GM10847 (cell line): ENCODE results near the gene USP6NL.

Experiments used
- POLR2A ChIP-seq: IDR thresholded peaks from 2 replicates; pipeline ENCODE4 v1.6.1; 2011; ENCODE audit not compliant: insufficient read length; ENCODE audit errors: extremely low read depth

USP6NL gene

GRCh38 chr10:11631291-11631690 lies 19.8 kb upstream of the USP6NL start:
- no peak for TF ChIP-seq POLR2A

DNA sequence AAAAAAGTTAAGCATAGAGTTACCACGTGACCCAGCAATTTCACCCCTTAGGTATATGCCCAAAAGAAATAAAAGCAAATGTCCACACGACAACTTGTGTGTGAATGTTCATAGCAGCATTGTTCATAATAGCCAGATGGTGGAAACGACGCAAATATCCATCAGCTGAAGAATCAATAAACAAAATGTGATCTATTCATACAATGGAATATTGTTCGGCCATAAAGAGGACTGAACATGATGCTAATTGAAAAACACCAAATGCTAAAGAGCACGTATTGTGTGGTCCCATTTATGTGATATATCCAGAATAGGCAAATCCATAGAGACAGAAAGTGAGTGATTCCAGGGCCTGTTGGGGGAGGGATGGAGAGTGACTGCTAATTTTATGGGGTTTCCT lies 18.3 kb upstream of the USP6NL start:
- no peak for TF ChIP-seq POLR2A

DNA sequence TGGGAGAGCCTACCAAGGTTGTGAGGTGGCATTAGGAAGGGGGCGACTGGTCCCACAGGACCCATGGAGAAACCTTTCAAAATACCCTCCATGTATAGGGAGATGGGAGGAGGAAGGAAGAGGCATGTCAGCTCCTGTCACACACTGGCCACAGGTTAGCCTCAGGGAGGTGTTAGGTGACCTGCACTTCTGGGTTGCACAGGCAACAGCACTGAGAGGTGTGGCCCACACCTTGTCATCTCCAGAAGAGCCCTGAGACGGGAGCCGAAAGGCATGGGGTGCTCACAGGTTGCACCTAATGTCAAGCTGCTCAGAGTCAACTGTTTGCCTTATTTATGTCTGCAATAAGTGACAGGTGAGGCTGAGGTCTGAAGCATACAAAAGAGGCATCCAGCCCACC lies 14.6 kb upstream of the USP6NL start:
- no peak for TF ChIP-seq POLR2A

- TF ChIP-seq POLR2A, result no peak
Observed at GRCh38 chr10:11625019-11625735, 13.7 kb upstream of the USP6NL start.

DNA sequence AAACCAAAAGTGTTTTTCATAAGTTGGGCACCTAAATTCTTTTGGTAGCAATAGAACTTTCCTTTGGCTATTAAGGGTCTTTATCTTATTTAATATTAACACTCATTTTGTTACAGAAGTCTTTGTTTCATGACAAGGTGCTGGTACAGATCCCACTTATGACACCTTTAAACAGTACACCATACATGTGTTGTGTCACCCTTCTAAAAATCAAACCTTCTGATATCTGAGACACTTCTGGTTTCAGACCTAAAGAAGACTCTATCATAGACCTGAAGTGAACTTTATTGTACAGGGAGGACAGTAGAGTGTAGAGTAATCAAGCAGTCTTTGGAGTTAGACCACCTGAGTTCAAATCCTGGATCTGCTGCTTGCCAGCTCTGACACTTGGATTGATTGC lies 5.8 kb upstream of the USP6NL start:
- no peak for TF ChIP-seq POLR2A

DNA sequence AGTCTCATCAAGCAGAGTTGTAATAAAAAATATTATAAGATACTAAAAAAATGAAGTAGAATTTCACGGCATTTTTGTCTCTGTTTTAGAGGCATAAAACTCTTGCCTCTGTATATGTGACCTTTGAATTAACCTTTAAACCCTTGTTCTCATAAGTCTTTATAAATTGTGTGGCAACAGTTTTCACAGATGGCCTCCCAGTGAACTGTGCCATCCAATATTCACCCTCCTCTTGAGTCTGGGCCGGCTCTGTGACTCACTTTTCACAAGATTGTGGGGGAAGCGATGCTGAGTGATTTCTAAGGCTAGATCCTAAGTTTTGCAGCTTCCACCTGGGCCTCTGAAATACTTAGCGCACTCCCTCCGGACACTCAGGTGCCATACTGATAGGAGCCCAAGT lies 4.6 kb upstream of the USP6NL start:
- TF ChIP-seq POLR2A, result no peak

DNA sequence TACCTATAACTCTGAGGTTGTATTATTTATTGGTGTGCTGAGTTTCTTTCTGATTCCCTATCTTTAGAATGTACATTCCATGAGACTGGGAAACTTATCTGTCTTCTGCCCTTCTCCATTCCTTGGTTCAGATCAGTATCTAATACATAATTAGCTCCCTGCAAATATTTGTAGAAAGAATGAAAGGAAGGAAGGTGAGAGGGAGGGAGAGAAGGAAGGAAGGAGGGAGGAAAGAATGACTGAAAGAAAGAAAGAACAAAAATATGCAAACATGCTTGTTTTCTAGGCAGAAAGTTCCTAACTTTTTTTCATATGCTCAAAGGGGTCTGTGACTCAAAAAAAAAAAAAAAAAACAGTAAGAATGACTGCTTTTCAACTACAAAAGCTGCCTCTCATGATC lies 3.9 kb upstream of the USP6NL start:
- no peak for TF ChIP-seq POLR2A

GRCh38 chr10:11612021-11613001 lies 861 bp upstream of the USP6NL start:
- TF ChIP-seq POLR2A, result no peak

- TF ChIP-seq POLR2A, result no peak
Observed at GRCh38 chr10:11610826-11611247, 613 bp downstream of the USP6NL start.

DNA sequence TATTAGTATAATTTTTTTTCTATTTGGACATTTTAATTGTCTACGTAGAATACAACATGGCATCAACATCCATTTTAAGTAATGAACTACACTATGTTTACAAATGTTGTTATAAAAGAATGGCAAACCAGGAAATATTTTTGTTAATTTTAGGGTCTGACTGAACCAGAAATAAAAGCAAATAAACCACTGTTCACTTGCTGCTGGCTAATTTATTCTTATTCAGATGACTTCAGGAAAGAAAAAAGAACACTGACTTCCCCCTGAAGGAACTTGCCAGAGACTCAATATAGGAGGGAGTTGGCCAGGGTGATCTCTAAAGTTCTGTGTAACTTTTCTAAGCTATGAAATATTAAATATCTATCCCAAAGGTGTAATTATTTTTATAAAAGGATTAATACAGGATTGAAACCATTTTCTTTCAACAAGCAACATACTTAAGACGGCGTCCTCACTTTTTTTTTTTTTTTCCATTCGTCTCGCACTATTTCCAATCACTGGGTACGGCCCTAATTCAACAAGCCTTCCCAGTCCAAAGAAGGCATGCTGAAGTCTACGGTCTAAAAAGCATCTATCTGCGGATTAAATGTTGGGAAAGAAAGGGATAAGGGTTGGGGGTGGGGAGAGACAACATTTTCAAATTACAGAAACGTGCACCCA lies 1.2 kb downstream of the USP6NL start:
- no peak for TF ChIP-seq POLR2A

- TF ChIP-seq POLR2A, result no peak
Observed at GRCh38 chr10:11609492-11610093, 1.9 kb downstream of the USP6NL start.

- TF ChIP-seq POLR2A, result no peak
Observed at GRCh38 chr10:11609052-11609451, 2.4 kb downstream of the USP6NL start.

DNA sequence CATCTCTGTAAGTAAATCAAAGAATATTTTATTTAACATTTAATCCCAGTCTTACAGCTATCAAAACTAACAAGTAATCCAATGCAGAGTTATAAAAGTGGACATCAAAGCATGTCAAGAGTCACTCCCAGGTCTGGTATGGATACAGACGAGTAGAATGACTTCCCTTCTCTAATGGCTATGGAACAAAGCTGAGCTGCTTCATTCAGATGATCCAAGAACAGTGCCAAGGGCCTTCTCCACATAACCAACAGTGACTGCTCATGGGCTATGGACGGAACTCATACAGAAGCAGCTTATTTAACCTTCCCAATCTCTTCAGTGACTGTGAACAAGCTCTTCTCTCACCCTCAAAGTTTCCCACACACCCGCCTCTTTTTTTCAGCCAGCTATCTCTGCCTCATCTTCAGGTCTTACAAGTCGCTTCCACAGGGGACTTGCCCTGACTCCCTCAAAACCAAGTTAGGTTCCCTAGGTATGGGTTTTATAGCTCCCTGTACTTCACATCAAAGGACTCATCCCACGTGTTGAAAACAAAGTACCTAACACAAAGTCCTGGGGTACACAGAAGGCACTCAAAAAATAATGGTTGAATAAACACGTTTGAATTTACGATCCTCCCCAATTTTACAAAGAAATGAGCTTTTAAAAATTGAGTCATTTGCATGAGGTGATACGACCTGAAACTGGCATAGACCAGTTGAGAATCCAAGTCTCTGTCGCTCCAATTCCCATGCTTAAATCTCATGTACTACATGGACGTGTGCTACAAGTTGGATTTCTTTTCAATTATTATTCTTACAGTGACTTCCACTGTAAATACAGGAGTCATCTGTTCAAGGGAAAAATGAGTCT lies 3.1 kb downstream of the USP6NL start:
- TF ChIP-seq POLR2A, result no peak

DNA sequence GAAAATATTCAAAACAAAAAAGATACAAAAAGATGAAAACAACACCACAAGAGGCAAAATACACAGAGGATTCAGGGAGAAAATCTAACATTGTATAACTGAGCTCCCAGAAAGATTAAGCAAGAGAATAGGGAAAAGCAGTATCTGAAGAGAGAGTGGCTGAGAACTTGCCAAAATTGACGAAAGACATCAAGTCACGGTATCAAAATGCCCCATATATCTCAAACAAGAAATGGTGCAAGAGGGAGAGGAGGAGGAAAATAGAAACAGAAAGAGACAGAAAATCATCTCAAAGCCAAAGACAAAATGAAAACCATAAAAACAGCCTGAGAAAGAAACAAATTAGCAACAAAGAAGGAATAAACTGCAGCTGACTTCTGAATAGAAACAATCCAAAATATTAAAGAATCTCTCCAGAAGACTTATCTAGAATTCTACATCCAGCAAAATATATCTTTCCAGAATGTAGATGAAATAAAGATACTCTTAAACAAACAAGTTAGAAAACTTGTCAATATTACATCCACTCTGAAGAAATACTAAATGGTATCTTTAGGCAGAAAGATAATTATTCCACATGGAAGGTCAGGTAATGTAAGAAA lies 5.5 kb downstream of the USP6NL start:
- TF ChIP-seq POLR2A, result no peak

GRCh38 chr10:11604865-11605650 lies 6.4 kb downstream of the USP6NL start:
- no peak for TF ChIP-seq POLR2A
